ENCODE results near the gene RHBDD2.
"Not testable (repeated sequence)": the region's sequence is repeated elsewhere in the genome, so short reads cannot be mapped to it uniquely, and the experiment has no call there.

Gene RHBDD2

DNA sequence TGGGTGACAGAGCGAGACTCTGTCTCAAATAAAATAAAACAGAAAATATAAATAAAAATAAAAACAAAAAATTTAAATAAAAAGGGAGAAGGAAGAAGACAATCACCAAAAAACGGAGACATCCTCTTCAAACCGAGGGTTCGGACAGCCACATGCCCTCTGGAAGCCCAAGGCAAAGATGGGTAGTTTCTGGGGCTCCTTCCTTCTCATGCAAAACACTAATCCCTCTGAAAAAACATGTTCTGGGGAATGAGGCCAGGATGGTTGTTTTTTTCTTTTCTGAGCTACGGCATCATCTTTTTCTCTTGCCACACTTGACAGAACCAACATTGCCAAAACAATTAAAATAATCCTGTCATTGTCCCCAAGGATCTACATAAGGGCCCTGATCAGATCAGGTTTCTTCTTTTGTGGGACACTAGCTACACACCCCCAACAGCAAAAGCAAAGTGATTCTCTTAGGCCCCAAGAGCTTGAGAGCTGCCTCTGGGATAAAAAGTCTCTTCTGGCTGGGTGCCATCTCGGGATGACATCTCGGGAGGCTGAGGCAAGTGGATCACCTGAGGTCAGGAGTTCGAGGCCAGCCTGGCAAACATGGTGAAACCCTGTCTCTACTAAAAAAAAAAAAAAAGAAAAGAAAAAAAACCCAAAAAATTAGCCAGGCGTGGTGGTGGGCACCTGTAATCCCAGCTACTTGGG is 21.9 kb downstream of the RHBDD2 start:
- no peak overlapping the region for H3K27ac ChIP-seq
- TF ChIP-seq, protein P1, sequence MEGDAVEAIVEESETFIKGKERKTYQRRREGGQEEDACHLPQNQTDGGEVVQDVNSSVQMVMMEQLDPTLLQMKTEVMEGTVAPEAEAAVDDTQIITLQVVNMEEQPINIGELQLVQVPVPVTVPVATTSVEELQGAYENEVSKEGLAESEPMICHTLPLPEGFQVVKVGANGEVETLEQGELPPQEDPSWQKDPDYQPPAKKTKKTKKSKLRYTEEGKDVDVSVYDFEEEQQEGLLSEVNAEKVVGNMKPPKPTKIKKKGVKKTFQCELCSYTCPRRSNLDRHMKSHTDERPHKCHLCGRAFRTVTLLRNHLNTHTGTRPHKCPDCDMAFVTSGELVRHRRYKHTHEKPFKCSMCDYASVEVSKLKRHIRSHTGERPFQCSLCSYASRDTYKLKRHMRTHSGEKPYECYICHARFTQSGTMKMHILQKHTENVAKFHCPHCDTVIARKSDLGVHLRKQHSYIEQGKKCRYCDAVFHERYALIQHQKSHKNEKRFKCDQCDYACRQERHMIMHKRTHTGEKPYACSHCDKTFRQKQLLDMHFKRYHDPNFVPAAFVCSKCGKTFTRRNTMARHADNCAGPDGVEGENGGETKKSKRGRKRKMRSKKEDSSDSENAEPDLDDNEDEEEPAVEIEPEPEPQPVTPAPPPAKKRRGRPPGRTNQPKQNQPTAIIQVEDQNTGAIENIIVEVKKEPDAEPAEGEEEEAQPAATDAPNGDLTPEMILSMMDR (conservative IDR thresholded peaks at IDR 0.05), result no peak
- TF ChIP-seq ZFX (IDR thresholded peaks at IDR 0.05), result no peak

DNA sequence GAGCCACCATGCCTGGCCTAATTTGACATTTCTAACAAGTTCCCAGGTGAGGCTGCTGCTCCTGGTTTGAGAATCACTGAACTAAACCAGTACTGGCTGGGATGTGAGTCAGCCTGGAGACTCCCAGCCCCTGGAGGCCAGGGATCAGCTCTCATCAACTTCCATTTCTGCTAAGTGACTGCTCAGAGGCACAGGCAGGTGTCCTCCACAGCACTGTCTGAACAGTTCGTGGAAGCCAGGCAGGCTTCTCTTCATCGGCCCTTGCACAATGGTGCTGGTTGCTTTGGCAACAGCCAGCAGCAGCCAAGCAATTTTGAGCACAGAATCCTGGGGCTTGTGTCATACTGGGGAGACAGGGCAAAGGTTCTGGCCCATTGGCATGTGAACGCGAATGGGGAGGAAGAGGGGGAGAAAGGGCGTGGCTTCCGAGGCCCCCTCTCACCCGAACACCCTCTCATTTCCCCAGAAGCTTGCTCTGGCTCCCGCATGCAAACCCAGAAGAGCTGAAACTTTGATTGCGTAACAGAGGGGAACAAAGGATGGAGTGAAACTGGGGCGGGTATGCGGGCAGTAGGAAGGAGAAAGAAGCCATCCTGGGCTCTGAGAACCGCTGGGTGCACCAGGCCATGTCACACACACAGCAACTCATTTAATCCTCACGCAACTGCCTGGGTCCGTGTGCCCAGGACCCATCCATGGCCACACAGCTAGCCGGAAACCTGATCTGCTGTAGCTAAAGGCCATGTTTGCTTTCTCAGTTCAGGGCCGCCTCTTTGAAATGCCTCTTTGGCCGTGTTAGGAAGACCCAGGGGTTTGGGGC is 27.2 kb downstream of the RHBDD2 start:
- TF ChIP-seq, protein P1 (conservative IDR thresholded peaks at IDR 0.05), result no peak
- no peak for TF ChIP-seq ZFX (IDR thresholded peaks at IDR 0.05)
- H3K27ac ChIP-seq, result no peak overlapping the region

DNA sequence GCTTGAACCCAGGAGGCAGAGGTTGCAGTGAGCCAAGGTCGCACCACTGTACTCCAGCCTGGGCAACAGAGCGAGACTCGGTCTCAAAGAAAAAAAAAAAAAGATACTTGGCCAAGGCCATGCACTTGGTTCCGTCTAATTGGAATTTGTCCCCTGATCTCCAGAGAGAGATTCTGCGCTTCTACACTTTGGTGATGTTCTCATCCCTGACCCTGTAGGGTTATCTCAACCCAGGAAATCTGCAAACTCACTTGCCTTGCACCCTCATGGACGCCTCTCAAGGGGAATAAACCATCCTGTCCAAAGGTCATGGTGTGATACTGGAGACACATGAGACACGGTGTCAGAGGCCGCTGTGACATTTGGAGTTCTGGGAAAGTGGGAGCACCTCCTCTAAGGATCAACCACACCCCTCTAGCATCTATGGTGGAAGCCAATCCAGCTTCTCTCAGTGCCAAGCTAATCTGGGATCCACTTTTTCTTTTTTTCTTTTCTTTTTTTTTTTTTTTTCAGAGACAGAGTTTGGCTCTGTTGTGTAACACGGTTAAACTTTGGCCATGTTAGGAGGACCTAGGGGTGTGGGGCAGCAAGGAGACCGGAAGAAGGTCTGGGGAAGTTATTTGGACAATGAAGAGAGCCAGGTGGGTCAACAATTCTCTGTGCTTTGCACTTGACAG is 28.3 kb downstream of the RHBDD2 start:
- H3K27ac ChIP-seq, result no peak overlapping the region
- TF ChIP-seq, protein P1 (conservative IDR thresholded peaks at IDR 0.05), result no peak
- TF ChIP-seq ZFX (IDR thresholded peaks at IDR 0.05), result no peak

DNA sequence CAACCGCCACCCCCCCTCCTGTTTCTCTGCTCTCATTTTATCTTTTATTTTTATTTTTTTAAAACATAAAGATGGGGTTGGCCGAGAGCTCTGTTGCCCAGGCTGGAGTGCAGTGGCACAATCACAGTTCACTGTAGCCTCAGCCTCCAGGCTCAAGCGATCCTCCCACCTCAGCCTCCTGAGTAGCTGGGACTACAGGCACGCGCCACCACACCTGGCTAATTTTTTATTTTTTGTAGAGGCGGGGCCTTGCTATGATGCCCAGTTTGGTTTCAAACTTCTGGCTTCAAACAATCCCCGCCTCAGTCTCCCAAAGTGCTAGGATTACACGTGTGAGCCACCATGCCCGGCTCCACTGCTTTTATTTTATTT is 28.8 kb downstream of the RHBDD2 start:
- not testable (repeated sequence) for H3K27ac ChIP-seq

DNA sequence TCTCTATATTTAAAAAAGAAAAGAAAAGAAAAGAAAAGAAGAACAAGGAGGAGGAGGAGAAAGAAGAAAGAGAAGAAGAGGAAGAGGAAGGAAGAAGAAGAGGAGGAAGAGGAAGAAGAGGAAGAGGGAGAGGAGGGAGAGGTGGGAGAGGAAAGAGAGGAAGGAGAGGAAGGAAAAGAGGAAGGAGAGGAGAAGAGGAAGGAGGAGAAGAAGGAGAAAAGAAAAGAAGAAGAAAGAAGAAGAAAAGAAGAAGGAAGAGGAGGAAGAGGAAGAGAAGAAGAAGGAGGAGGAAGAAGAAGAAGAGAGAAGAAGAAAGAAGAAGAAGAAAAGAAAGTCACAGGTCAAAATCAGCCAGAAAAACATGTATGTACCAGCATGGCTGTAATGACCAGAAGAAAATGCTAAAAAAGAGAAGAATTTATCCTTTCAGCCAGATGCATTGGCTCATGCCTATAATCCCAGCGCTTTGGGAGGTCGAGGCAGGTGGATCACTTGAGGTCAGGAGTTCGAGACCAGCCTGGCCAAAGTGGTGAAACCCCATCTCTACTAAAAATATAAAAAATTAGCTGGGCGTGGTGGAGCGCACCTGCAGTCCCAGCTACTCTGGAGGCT is 30.8 kb downstream of the RHBDD2 start:
- H3K27ac ChIP-seq, result no peak overlapping the region
- TF ChIP-seq, protein P1 (conservative IDR thresholded peaks at IDR 0.05), result no peak

DNA sequence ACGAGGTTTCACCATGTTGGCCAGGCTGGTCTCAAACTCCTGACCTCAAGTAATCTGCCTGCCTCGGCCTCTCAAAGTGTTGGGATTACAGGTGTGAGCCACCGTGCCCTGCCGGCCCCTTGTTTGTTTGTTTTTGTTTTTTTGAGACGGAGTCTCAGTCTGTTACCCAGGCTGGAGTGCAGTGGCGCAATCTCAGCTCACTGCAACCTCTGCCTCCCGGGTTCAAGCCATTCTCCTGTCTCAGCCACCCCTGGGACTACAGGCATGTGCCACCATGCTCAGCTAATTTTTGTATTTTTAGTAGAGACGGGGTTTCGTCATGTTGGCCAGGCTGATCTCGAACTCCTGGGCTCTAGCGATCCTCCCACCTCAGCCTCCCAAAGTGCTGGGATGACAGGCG is 32.4 kb downstream of the RHBDD2 start:
- not testable (repeated sequence) for H3K27ac ChIP-seq

DNA sequence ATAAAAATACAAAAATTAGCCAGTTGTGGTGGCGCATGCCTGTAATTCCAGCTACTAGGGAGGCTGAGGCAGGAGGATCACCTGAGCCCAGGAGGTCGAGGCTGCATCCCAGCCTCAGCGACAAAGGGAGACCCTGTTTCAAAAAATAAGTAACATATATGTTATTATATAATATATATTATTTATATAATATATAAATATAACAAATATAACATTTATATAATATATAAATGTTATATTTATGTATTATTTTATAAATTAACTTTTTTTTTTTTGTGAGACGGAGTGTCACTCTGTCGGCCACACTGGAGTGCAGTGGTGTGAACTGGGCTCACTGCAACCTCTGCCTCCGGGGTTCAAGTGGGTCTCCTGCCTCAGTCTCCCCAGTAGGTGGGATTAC is 34.6 kb downstream of the RHBDD2 start:
- no peak overlapping the region for H3K27ac ChIP-seq
- TF ChIP-seq, protein P1 (conservative IDR thresholded peaks at IDR 0.05), result no peak

DNA sequence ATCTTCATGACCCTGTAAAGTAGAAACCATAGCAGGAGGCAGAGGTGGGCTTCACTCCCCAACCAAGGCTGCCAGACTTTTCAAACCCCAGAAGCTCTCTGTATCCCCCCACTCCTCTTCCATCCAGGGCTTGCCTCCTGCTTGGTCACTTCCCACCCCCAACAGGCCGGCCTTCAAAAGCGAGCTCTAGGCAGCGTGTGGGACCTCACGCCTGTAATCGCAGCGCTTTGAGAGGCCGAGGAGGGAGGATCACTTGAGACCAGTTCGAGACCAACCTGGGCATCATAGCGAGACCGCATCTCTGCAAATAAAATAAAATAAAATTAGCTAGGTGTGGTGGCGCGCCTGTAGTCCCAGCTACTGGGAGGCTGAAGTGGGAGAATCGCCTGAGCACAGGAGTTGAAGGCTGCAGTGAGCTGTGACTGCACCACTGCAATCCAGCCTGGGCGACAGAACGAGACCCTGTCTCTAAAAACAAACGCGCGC is 35.4 kb downstream of the RHBDD2 start:
- peak overlapping the region; percentile 87 for H3K27ac ChIP-seq
- TF ChIP-seq ZFX (IDR thresholded peaks at IDR 0.05), result no peak
- TF ChIP-seq, protein P1 (conservative IDR thresholded peaks at IDR 0.05), result no peak

Data from C4-2B (cell line).